Vagina (tissue), 2 donors: ENCODE results near the gene CKB.

ENCODE experiments used
- CTCF ChIP-seq, 3 experiments: fragments of 450-650 bp in 2 of 3; fragments of 200-600 bp in 1 of 3; sonication (generic) in 1 of 3; IDR thresholded peaks; one replicate each; pipeline ENCODE4 v1.5.1; 2017 to 2019; ENCODE audit warnings: antibody characterized with exemption in 3 of 3, mild to moderate bottlenecking in 2 of 3, moderate library complexity in 2 of 3
- POLR2A ChIP-seq, 2 donors: fragments of 450-650 bp; IDR thresholded peaks; one replicate each; pipeline ENCODE4 v1.6.1; 2017; ENCODE audit warnings: antibody characterized with exemption in 2 of 2, mild to moderate bottlenecking in 2 of 2, moderate library complexity in 2 of 2

GRCh38 chr14:103535081-103535890 lies 12.7 kb upstream of the CKB start:
- TF ChIP-seq CTCF (IDR thresholded peaks at IDR 0.05) = no peak
- TF ChIP-seq POLR2A (IDR thresholded peaks at IDR 0.05) = no peak
